ENCODE results near the gene TBX2. TPM values are rescaled to one million over a fixed set of nuclear protein-coding genes. Genes with fewer than 3 reads are reported as not detected.

Gene TBX2
- total RNA-seq, 1 experiment from 2014 or later: not detected

GRCh38 chr17:61416540-61417363 is 17.1 kb downstream of the TBX2 start:
- Histone ChIP-seq H3K18ac (ENCODE audit: insufficient read length, low read depth, low read length) (no peak overlapping the region), H3K4me2 (ENCODE audit: insufficient read depth, insufficient read length, low read length) (peak overlapping the region; percentile 35), H3K56ac (ENCODE audit: insufficient read length, low read depth, low read length) (no peak overlapping the region), H3K9ac (ENCODE audit: extremely low read depth, insufficient read length, low read length) (no peak overlapping the region), H4K20me1 (ENCODE audit: control insufficient read depth, insufficient read depth, insufficient read length) (no peaks in the 10 kb centered on the region), H3K4ac (ENCODE audit: low read depth, low read length) (no peak overlapping the region), H4K5ac (ENCODE audit: insufficient read length, low read depth, low read length) (no peak overlapping the region), H3K79me2 (ENCODE audit: insufficient read depth, low read length) (no peaks in the 10 kb centered on the region), H3K4me1 (ENCODE audit: insufficient read depth, low read length) (peaks cover 2% of the 10 kb centered on the region; the same call in 1 of the 2 replicates), H2BK5ac (ENCODE audit: insufficient read length, low read length) (no peak overlapping the region), H4K8ac (replicated peaks; ENCODE audit: insufficient read length, low read depth, low read length) (no peak overlapping the region), H2AK5ac (ENCODE audit: insufficient read length, low read length) (no peak overlapping the region), H3T11ph (ENCODE audit: low read length) (no peak overlapping the region), H3K27me3 (ENCODE audit: insufficient read depth, low read length) (peaks cover 16% of the 10 kb centered on the region), H3K79me1 (ENCODE audit: insufficient read depth, low read depth, low read length, poor library complexity, severe bottlenecking) (no peaks in the 10 kb centered on the region), H2BK15ac (ENCODE audit: low read depth, low read length) (no peak overlapping the region), H4K91ac (ENCODE audit: insufficient read length, low read depth, low read length) (no peak overlapping the region), H3K14ac (ENCODE audit: insufficient read depth, low read length) (no peak overlapping the region), H2BK12ac (ENCODE audit: insufficient read length, low read depth, low read length) (no peak overlapping the region), H2AFZ (ENCODE audit: low read length) (no peak overlapping the region), H3K9me3 (ENCODE audit: control insufficient read depth, low read depth, low read length) (no peaks in the 10 kb centered on the region), H2BK20ac (ENCODE audit: low read depth, low read length, poor library complexity, severe bottlenecking) (no peak overlapping the region), H3K23me2 (ENCODE audit: insufficient read length, low read depth, low read length, poor library complexity, severe bottlenecking) (peaks cover 10% of the 10 kb centered on the region), H3K23ac (ENCODE audit: insufficient read length, low read depth, low read length) (no peak overlapping the region), H3K27ac (ENCODE audit: insufficient read length, low read depth, low read length) (no peak overlapping the region), H2BK120ac (ENCODE audit: low read depth, low read length, poor library complexity, severe bottlenecking) (no peak overlapping the region)
- no CpG with 5 or more reads among the region's 43 CpGs for WGBS (ENCODE audit: extremely low coverage, insufficient read length, low lambda C conversion rate)
- Mint-ChIP-seq H3K4me3 (peak overlapping the region; percentile 42 to 57; a peak in 3 of 5 replicates), H3K36me3 (ENCODE audit: insufficient read depth in 1 of 3, low read depth in 3 of 3) (no peaks in the 10 kb centered on the region; a peak in 1 of 7 replicates), H3K9me3 (no peaks in the 10 kb centered on the region), H3K27me3 (ENCODE audit: low read depth) (peaks cover 81% of the 10 kb centered on the region), H3K4me1 (peaks cover 10 to 15% of the 10 kb centered on the region in 2 experiments), H3K27ac (no peak overlapping the region)
- peak; percentile 98 for DNase-seq
- peak; percentile 99 for TF ChIP-seq CTCF (conservative IDR thresholded peaks at IDR 0.05)

Data from H9 (cell line).